ENCODE data around the gene DCAF16.

- no peak for TF ChIP-seq POLR2AphosphoS5 (IDR thresholded peaks at IDR 0.05)
- no peak for TF ChIP-seq CTCF (IDR thresholded peaks at IDR 0.05)
These were observed 15.8 kb downstream of the DCAF16 start for GRCh38 chr4:17794730-17795129.

Data from suprapubic skin (tissue), 3 donors.